Measurements from ENCODE around the gene SEC11A.
"Not testable (repeated sequence)": the region's sequence is repeated elsewhere in the genome, so short reads cannot be mapped to it uniquely, and the experiment has no call there.

The SEC11A gene

GRCh38 chr15:84759018-84759417 lies 43.1 kb upstream of the SEC11A start:
- DNase-seq (ENCODE audit: low spot score): no peak
- no peak for TF ChIP-seq CTCF (IDR thresholded peaks at IDR 0.05; ENCODE audit: extremely low read depth, missing control alignments)

GRCh38 chr15:84755736-84756527 lies 40.0 kb upstream of the SEC11A start:
- no peak for TF ChIP-seq CTCF (IDR thresholded peaks at IDR 0.05; ENCODE audit: extremely low read depth, missing control alignments)
- DNase-seq (ENCODE audit: low spot score): no peak

GRCh38 chr15:84754889-84755288 lies 39.0 kb upstream of the SEC11A start:
- not testable (repeated sequence) for DNase-seq (ENCODE audit: low spot score)

- TF ChIP-seq CTCF (IDR thresholded peaks at IDR 0.05; ENCODE audit: extremely low read depth, missing control alignments): no peak
- no peak for DNase-seq (ENCODE audit: low spot score)
These were observed 36.8 kb upstream of the SEC11A start for GRCh38 chr15:84752700-84753099.

GRCh38 chr15:84752195-84752594 lies 36.3 kb upstream of the SEC11A start:
- DNase-seq (ENCODE audit: low spot score): no peak
- no peak for TF ChIP-seq CTCF (IDR thresholded peaks at IDR 0.05; ENCODE audit: extremely low read depth, missing control alignments)

- not testable (repeated sequence) for DNase-seq (ENCODE audit: low spot score)
These were observed 35.8 kb upstream of the SEC11A start for GRCh38 chr15:84751721-84752120.

- no peak for TF ChIP-seq CTCF (IDR thresholded peaks at IDR 0.05; ENCODE audit: extremely low read depth, missing control alignments)
- DNase-seq (ENCODE audit: low spot score): peak; percentile 63
These were observed 34.7 kb upstream of the SEC11A start for GRCh38 chr15:84750583-84751092.

GRCh38 chr15:84749111-84749991 lies 33.4 kb upstream of the SEC11A start:
- peak; percentile 28 for DNase-seq (ENCODE audit: low spot score)
- no peak for TF ChIP-seq CTCF (IDR thresholded peaks at IDR 0.05; ENCODE audit: extremely low read depth, missing control alignments)

Data from GM20000 (cell line).